ENCODE measurements around the gene BEND6.
"Not testable (repeated sequence)": the region's sequence is repeated elsewhere in the genome, so short reads cannot be mapped to it uniquely, and the experiment has no call there.

The BEND6 gene

DNA sequence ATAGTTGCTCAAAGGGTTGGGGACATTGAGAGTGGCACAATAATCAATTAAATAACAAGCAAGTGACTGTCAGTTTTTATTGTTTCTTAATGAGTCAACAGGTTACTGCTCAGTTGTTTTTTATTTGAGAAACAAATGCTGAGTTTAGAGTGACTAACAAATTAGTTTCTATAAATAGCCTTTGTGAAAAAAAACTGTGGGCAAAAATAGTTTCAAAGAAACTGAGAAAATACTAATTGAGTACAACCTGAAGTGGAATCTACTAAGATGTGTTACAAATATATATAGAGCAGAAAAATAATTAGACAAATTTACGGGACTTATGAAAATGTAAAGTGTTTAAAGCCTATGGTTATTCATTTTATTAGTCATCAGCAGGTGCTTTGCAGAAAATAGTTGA, 22.3 kb downstream of the BEND6 start:
- DNase-seq (ENCODE audit: low read depth in 4 of 4, low spot score in 1 of 4): no peak

- no peak for DNase-seq (ENCODE audit: low read depth in 4 of 4, low spot score in 1 of 4)
Observed at GRCh38 chr6:56978530-56978929, 23.6 kb downstream of the BEND6 start.

GRCh38 chr6:56984361-56984760, 29.5 kb downstream of the BEND6 start:
- no peak for DNase-seq (ENCODE audit: low read depth in 4 of 4, low spot score in 1 of 4)

GRCh38 chr6:56984884-56985283, 30.0 kb downstream of the BEND6 start:
- no peak for DNase-seq (ENCODE audit: low read depth in 4 of 4, low spot score in 1 of 4)

GRCh38 chr6:56986611-56987010, 31.7 kb downstream of the BEND6 start:
- DNase-seq (ENCODE audit: low read depth in 4 of 4, low spot score in 1 of 4): no peak

- no peak for DNase-seq (ENCODE audit: low read depth in 4 of 4, low spot score in 1 of 4)
Observed at GRCh38 chr6:56988145-56988544, 33.2 kb downstream of the BEND6 start.

DNA sequence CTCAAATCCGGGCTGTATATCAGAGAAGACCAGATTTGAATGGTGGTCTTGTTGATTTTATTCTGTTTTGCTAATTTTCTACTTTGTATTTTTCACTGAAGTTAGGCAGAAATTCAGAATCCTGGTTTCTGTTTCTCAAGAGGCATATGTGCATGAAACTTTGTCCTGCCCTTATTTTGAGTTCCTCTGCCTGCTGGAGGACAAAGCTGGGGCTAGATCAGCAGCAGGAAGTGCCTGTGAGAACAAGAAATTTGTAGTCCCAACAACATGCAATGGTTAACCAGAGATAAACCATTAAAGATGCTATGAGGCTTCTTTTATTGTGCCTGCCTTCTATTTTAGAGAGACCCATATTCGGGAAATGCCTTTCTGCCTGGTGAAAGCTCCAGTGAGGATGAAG, 37.1 kb downstream of the BEND6 start:
- DNase-seq (ENCODE audit: low read depth in 4 of 4, low spot score in 1 of 4): no peak

DNA sequence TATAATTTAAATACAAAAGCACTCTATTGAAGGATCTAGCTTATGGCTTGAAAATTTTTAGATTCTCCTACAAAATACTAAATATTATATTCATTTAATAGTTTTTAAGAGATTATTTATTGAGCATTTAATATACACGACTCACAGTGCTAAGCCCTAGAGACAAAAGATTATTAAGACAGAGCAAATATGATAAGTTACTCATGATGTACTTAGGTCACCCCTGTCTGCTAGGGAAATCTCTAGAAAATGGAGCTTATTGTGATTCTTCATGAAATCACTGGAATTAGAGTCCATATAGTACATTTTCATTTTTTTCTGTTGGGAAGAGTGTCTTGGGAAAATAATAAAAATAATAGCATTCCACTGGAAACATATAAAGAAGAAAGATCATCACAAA, 37.8 kb downstream of the BEND6 start:
- no peak for DNase-seq (ENCODE audit: low read depth in 4 of 4, low spot score in 1 of 4)

- no peak for DNase-seq (ENCODE audit: low read depth in 4 of 4, low spot score in 1 of 4)
Observed at GRCh38 chr6:56995347-56995902, 40.5 kb downstream of the BEND6 start.

- DNase-seq (ENCODE audit: low read depth in 4 of 4, low spot score in 1 of 4): no peak
Observed at GRCh38 chr6:56996401-56996800, 41.5 kb downstream of the BEND6 start.

- no peak for DNase-seq (ENCODE audit: low read depth in 4 of 4, low spot score in 1 of 4)
Observed at GRCh38 chr6:56999049-56999448, 44.1 kb downstream of the BEND6 start.

- DNase-seq (ENCODE audit: low read depth in 4 of 4, low spot score in 1 of 4): not testable (repeated sequence)
Observed at GRCh38 chr6:56999748-57000147, 44.8 kb downstream of the BEND6 start.

GRCh38 chr6:57002197-57002596, 47.3 kb downstream of the BEND6 start:
- DNase-seq (ENCODE audit: low read depth in 4 of 4, low spot score in 1 of 4): no peak

- DNase-seq (ENCODE audit: low read depth in 4 of 4, low spot score in 1 of 4): no peak
Observed at GRCh38 chr6:57004292-57004691, 49.4 kb downstream of the BEND6 start.

DNA sequence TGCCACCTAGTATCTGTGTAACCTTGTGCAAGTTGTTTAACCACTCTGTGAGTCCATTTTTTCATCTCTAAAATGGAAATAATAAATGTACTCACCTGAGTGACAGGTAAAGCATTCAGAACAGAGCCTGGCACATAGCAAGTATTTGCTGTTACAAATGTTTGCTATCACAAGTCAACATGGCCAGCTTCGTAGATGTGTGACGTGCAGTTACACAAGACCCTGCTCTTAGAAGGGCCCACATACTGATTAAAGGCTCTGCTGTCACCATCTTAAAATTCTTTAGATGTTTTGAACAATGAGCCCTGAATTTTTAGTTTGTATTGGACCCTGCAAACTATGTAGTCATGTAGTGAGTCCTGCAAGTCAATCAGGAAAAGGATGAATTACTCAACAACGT, 51.2 kb downstream of the BEND6 start:
- DNase-seq (ENCODE audit: low read depth in 4 of 4, low spot score in 1 of 4): no peak

DNA sequence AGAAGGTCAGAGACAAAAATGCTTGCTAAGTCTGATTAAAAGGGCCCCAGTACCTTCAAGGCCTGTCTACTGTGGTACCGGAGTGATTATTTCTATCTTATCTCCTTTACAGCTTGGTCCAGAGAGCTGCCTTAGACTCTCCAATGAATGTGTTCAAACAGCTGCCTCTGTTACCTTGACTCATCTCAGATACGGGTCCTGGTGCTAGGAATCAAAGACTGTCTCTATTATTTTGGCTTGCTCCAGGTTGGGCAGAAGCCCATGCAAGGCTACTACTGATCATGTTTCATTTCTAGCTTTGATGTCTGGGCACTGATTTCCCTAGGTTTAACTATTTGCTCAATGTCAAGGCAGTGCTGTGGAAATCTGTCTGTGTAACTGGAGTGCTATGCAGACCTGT, 53.2 kb downstream of the BEND6 start:
- not testable (repeated sequence) for DNase-seq (ENCODE audit: low read depth in 4 of 4, low spot score in 1 of 4)

- no peak for DNase-seq (ENCODE audit: low read depth in 4 of 4, low spot score in 1 of 4)
Observed at GRCh38 chr6:57013521-57013926, 58.6 kb downstream of the BEND6 start.

DNA sequence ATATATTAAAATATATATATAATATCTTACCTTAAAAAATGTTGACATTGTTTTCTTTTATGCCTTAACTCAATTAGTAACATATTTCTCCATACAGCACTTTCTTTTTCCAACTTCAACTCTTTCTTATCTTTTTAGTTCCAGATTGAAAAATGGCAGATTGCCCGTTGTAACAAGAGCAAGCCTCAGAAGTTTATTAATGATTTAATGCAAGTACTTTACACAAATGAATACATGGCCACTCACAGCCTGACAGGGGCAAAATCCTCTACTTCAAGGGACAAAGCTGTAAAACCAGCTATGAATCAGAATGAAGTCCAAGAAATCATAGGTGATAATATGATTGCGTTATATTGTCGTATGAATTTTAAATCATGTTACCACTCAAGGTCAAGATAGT, 62.2 kb downstream of the BEND6 start:
- DNase-seq (ENCODE audit: low read depth in 4 of 4, low spot score in 1 of 4): no peak

DNA sequence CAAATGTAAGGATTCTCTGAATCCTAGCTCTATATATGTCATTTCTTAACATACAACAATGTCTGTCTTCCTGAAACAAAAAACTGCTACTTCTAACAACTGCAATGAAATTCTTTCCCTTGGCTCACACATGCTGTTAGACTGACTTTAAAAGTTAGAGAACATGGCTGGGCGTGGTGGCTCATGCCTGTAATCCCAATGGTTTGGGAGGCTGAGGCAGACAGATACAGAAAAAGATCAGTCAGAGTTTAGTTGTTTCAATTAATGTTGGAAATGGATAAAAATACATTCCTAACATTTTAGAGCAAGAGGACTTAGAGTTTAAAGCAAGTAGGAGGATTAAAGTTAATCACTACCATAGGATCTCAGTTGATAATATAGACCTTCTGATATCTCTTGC, 62.9 kb downstream of the BEND6 start:
- no peak for DNase-seq (ENCODE audit: low read depth in 4 of 4, low spot score in 1 of 4)

- DNase-seq (ENCODE audit: low read depth in 4 of 4, low spot score in 1 of 4): no peak
Observed at GRCh38 chr6:57019434-57019833, 64.5 kb downstream of the BEND6 start.

DNA sequence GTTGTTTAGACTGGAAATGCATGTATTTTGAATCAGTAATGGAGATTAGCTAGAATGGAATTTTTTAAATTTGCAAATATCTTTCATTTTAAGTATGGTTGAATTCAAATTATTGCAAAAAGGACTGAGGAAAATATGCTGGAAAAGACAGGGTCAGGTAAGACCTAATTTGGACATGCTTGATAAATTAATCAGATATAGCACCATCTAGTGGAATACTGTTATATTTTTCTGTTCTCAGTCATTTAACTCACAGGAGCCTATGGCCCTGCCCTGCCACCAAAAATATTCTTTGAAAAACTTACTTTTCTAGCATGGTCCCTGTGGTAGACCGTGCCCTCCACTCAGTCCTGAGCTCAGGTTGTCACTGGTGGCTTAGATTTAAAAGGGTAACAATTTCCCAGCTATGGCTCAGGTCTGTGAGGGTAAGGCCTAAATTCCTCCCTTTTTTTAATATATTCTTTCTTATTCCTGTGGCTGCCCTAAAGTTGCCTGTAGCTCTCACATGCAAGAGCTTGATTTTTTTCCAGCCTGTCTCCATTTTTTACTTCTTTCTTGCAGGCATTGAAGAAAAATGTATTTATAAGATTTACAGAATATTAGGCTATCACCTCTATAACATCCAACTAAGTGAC, 66.3 kb downstream of the BEND6 start:
- no peak for DNase-seq (ENCODE audit: low read depth in 4 of 4, low spot score in 1 of 4)

DNA sequence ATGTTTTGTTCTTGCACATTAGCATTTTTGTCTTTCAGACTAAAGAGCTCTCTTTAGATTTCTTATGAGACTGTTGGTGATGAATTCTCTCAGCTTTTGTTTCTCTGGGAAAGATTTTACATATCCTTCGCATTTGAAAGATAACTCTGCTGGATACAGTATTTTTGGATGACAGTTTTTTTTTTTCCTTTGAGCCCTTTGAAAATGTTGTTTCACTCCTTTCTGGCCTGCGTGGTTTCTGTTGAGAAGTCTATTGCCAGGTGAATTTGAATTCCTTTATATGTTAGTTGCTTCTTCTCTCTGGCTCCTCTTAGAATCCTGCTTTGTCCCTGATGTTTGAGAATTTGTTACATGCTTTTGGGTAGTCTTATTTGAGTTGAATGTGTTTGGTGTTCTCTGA, 69.4 kb downstream of the BEND6 start:
- no peak for DNase-seq (ENCODE audit: low read depth in 4 of 4, low spot score in 1 of 4)

DNA sequence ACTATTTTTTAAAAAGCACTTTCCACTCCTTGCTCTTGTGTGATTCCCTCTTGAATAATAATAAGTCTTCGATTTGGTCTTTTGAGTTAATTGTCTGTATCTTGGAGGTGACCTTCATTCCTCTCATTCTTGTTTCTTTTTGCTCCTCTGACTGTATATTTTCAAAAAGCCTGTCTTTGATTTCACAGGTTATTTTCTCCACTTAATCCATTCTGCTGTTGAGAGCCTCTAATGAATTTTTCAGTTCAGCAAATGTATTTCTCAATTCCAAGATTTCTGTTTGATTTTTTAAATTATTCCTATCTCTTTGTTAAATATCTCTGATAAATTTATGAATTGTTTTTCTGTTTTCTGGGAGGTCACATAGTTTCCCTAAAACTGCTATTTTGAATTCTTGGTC, 69.9 kb downstream of the BEND6 start:
- DNase-seq (ENCODE audit: low read depth in 4 of 4, low spot score in 1 of 4): no peak

Data from stimulated activated CD4-positive, alpha-beta T cell treated with anti-CD3 and anti-CD28 coated beads, Interleukin-1b, Interleukin-23, amount 100 ng/mL, for 24 hours (primary cell).